Activated gamma-delta T cell treated with Interleukin-2 at 50 U/mL for 16 hours (primary cell): Measurements from ENCODE around the gene KRTAP4-11.
"Not testable (repeated sequence)": the region's sequence is repeated elsewhere in the genome, so short reads cannot be mapped to it uniquely, and the experiment has no call there.

Experiments
- DNase-seq: peaks from one replicate; pipeline ENCODE4 v3.0.0-alpha.2; 2020

Gene KRTAP4-11

GRCh38 chr17:41083427-41083826, 34.7 kb downstream of the KRTAP4-11 start:
- not testable (repeated sequence) for DNase-seq

GRCh38 chr17:41082626-41083025, 35.5 kb downstream of the KRTAP4-11 start:
- no peak for DNase-seq

GRCh38 chr17:41076788-41077187, 41.4 kb downstream of the KRTAP4-11 start:
- no peak for DNase-seq

GRCh38 chr17:41073676-41074075, 44.5 kb downstream of the KRTAP4-11 start:
- no peak for DNase-seq

GRCh38 chr17:41071606-41072360, 46.4 kb downstream of the KRTAP4-11 start:
- DNase-seq: no peak

- DNase-seq: no peak
Observed at GRCh38 chr17:41069031-41069430, 49.1 kb downstream of the KRTAP4-11 start.

GRCh38 chr17:41067281-41067680, 50.9 kb downstream of the KRTAP4-11 start:
- no peak for DNase-seq
